NCI-H1105 treated with DMSO at 0.1 percent for 48 hours (cell line): ENCODE measurements around the gene LUC7L.
"Not testable (repeated sequence)": the region's sequence is repeated elsewhere in the genome, so short reads cannot be mapped to it uniquely, and the experiment has no call there.

ENCODE experiments used
- DNase-seq: peaks from one replicate; lab custom pipeline; 2025; lab: John Stamatoyannopoulos, UW

LUC7L gene

GRCh38 chr16:179211-180092, 49.8 kb downstream of the LUC7L start:
- DNase-seq, result no peak

GRCh38 chr16:178668-179015, 50.6 kb downstream of the LUC7L start:
- no peak for DNase-seq

DNA sequence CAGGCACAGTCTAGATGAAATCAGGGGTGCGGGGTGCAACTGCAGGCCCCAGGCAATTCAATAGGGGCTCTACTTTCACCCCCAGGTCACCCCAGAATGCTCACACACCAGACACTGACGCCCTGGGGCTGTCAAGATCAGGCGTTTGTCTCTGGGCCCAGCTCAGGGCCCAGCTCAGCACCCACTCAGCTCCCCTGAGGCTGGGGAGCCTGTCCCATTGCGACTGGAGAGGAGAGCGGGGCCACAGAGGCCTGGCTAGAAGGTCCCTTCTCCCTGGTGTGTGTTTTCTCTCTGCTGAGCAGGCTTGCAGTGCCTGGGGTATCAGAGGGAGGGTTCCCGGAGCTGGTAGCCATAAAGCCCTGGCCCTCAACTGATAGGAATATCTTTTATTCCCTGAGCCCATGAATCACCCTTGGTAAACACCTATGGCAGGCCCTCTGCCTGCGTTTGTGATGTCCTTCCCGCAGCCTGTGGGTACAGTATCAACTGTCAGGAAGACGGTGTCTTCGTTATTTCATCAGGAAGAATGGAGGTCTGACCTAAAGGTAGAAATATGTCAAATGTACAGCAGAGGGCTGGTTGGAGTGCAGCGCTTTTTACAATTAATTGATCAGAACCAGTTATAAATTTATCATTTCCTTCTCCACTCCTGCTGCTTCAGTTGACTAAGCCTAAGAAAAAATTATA, 51.1 kb downstream of the LUC7L start:
- no peak for DNase-seq

GRCh38 chr16:177394-177822, 51.8 kb downstream of the LUC7L start:
- DNase-seq, result peak; percentile 100

DNA sequence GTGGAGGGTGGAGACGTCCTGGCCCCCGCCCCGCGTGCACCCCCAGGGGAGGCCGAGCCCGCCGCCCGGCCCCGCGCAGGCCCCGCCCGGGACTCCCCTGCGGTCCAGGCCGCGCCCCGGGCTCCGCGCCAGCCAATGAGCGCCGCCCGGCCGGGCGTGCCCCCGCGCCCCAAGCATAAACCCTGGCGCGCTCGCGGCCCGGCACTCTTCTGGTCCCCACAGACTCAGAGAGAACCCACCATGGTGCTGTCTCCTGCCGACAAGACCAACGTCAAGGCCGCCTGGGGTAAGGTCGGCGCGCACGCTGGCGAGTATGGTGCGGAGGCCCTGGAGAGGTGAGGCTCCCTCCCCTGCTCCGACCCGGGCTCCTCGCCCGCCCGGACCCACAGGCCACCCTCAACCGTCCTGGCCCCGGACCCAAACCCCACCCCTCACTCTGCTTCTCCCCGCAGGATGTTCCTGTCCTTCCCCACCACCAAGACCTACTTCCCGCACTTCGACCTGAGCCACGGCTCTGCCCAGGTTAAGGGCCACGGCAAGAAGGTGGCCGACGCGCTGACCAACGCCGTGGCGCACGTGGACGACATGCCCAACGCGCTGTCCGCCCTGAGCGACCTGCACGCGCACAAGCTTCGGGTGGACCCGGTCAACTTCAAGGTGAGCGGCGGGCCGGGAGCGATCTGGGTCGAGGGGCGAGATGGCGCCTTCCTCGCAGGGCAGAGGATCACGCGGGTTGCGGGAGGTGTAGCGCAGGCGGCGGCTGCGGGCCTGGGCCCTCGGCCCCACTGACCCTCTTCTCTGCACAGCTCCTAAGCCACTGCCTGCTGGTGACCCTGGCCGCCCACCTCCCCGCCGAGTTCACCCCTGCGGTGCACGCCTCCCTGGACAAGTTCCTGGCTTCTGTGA, 52.5 kb downstream of the LUC7L start, which contains the start of gene HBA1:
Gene HBA1 (plus strand): TSS at position 204 of the 906 bp plus-strand sequence. CDS start 37 bp downstream, at position 241.
- not testable (repeated sequence) for DNase-seq

DNA sequence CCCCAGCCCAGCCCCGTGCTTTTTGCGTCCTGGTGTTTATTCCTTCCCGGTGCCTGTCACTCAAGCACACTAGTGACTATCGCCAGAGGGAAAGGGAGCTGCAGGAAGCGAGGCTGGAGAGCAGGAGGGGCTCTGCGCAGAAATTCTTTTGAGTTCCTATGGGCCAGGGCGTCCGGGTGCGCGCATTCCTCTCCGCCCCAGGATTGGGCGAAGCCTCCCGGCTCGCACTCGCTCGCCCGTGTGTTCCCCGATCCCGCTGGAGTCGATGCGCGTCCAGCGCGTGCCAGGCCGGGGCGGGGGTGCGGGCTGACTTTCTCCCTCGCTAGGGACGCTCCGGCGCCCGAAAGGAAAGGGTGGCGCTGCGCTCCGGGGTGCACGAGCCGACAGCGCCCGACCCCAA, 53.2 kb downstream of the LUC7L start:
- not testable (repeated sequence) for DNase-seq

DNA sequence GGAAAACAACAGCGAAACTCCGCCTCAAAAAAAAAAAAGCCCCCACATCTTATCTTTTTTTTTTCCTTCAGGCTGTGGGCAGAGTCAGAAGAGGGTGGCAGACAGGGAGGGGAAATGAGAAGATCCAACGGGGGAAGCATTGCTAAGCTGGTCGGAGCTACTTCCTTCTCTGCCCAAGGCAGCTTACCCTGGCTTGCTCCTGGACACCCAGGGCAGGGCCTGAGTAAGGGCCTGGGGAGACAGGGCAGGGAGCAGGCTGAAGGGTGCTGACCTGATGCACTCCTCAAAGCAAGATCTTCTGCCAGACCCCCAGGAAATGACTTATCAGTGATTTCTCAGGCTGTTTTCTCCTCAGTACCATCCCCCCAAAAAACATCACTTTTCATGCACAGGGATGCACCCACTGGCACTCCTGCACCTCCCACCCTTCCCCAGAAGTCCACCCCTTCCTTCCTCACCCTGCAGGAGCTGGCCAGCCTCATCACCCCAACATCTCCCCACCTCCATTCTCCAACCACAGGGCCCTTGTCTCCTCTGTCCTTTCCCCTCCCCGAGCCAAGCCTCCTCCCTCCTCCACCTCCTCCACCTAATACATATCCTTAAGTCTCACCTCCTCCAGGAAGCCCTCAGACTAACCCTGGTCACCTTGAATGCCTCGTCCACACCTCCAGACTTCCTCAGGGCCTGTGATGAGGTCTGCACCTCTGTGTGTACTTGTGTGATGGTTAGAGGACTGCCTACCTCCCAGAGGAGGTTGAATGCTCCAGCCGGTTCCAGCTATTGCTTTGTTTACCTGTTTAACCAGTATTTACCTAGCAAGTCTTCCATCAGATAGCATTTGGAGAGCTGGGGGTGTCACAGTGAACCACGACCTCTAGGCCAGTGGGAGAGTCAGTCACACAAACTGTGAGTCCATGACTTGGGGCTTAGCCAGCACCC, 54.0 kb downstream of the LUC7L start:
- no peak for DNase-seq

DNA sequence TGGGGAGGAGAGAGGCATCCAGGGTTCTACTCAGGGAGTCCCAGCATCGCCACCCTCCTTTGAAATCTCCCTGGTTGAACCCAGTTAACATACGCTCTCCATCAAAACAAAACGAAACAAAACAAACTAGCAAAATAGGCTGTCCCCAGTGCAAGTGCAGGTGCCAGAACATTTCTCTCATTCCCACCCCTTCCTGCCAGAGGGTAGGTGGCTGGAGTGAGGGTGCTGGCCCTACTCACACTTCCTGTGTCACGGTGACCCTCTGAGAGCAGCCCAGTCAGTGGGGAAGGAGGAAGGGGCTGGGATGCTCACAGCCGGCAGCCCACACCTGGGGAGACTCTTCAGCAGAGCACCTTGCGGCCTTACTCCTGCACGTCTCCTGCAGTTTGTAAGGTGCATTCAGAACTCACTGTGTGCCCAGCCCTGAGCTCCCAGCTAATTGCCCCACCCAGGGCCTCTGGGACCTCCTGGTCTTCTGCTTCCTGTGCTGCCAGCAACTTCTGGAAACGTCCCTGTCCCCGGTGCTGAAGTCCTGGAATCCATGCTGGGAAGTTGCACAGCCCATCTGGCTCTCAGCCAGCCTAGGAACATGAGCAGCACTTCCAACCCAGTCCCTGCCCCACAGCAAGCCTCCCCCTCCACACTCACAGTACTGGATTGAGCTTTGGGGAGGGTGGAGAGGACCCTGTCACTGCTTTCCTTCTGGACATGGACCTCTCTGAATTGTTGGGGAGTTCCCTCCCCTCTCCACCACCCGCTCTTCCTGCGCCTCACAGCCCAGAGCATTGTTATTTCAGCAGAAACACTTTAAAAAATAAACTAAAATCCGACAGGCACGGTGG, 55.1 kb downstream of the LUC7L start:
- not testable (repeated sequence) for DNase-seq

DNA sequence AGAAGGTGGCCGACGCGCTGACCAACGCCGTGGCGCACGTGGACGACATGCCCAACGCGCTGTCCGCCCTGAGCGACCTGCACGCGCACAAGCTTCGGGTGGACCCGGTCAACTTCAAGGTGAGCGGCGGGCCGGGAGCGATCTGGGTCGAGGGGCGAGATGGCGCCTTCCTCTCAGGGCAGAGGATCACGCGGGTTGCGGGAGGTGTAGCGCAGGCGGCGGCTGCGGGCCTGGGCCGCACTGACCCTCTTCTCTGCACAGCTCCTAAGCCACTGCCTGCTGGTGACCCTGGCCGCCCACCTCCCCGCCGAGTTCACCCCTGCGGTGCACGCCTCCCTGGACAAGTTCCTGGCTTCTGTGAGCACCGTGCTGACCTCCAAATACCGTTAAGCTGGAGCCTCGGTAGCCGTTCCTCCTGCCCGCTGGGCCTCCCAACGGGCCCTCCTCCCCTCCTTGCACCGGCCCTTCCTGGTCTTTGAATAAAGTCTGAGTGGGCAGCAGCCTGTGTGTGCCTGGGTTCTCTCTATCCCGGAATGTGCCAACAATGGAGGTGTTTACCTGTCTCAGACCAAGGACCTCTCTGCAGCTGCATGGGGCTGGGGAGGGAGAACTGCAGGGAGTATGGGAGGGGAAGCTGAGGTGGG, 55.9 kb downstream of the LUC7L start:
- not testable (repeated sequence) for DNase-seq

GRCh38 chr16:172374-172941, 56.8 kb downstream of the LUC7L start, which contains the start of gene HBA2:
Gene HBA2 (plus strand): TSS chr16:172876. CDS start chr16:172913, 37 bp downstream.
- DNase-seq, result not testable (repeated sequence)

DNA sequence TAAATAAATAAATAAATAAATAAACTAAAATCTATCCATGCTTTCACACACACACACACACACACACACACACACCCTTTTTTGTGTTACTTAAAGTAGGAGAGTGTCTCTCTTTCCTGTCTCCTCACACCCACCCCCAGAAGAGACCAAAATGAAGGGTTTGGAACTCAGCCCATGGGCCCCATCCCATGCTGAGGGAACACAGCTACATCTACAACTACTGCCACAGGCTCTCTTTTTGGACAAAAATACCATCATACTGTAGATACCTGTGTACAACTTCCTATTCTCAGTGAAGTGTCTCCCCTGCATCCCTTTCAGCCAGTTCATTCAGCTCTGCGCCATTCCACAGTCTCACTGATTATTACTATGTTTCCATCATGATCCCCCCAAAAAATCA, 58.5 kb downstream of the LUC7L start:
- no peak for DNase-seq

DNA sequence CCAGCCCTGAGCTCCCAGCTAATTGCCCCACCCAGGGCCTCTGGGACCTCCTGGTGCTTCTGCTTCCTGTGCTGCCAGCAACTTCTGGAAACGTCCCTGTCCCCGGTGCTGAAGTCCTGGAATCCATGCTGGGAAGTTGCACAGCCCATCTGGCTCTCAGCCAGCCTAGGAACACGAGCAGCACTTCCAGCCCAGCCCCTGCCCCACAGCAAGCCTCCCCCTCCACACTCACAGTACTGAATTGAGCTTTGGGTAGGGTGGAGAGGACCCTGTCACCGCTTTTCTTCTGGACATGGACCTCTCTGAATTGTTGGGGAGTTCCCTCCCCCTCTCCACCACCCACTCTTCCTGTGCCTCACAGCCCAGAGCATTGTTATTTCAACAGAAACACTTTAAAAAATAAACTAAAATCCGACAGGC, 59.2 kb downstream of the LUC7L start:
- not testable (repeated sequence) for DNase-seq

DNA sequence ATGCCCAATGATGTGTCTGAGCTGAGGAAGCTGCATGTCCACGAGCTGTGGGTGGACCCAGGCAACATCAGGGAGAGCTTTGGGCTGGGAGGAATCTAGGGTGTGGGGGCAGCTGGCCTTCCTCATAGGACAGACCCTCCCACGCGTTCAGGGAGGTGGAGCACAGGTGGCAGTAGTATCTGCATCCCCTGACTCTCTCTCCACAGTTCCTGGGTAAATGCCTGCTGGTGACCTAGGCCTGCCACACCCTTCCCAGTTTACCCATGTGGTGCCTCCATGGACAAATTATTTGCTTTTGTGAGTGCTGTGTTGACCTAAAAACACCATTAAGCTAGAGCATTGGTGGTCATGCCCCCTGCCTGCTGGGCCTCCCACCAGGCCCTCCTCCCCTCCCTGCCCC, 60.2 kb downstream of the LUC7L start:
- no peak for DNase-seq

DNA sequence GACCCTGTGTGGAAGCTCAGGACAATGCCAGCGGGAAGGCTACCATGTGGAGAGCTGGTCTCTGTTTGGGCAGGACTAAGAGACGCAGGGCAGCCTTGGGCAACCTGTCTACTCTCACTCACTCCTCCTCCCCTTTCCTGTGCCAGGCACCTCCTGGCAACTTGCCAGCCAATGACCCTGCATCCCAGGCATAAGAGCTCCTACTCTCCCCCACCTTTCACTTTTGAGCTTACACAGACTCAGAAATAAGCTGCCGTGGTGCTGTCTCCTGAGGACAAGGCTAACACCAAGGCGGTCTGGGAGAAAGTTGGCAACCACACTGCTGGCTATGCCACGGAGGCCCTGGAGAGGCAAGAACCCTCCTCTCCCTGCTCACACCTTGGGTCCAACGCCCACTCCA, 60.8 kb downstream of the LUC7L start:
- DNase-seq, result peak; percentile 23

GRCh38 chr16:167122-167690, 62.0 kb downstream of the LUC7L start:
- no peak for DNase-seq

GRCh38 chr16:166375-167121, 62.7 kb downstream of the LUC7L start:
- DNase-seq, result no peak

DNA sequence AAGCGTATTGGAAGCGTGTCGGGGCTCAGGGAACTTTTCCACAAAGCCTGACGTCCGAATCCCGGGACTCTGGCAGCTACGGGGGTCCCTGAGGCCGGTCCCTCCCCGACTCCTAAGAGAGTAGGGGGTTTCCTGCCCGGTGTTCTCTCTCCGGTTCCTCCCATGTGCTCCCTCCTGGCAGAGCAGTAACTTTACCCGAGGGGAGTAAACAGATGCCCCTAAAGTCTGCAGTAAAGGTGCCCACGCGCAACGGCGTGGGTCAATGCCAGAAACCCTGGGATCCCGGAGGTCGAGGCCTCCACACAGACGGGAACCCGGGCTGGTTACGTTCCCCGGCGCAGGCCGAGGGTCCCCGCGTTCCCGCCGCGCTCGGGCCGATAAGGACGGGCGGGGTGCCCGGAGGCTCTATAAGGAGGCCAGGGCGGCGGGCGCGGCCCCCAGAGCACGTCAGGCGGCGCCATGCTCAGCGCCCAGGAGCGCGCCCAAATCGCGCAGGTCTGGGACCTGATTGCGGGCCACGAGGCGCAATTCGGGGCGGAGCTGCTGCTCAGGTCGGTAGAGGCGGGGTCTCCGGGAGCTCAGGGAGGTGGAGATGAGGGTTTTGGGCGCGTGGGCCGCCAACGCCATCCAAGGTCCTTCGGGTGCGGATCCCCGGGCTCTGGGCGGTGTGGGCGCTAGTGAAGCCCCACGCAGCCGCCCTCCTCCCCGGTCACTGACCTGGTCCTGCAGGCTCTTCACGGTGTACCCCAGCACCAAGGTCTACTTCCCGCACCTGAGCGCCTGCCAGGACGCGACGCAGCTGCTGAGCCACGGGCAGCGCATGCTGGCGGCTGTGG, 63.5 kb downstream of the LUC7L start, which contains the start of gene HBM:
Gene HBM (plus strand): TSS at position 440 of the 836 bp plus-strand sequence. CDS start 20 bp downstream, at position 460.
- no peak for DNase-seq
